Measurements from ENCODE around the gene MYO5A. TPM values are rescaled to one million over a fixed set of nuclear protein-coding genes. Genes with fewer than 3 reads are reported as not detected.

MYO5A gene
- total RNA-seq, 1 donor from 2014 or later, result 41.0 TPM

GRCh38 chr15:52368402-52368801, 160.3 kb downstream of the MYO5A start:
- Mint-ChIP-seq H3K9me3 (ENCODE audit: low read depth) (no peaks in the 10 kb centered on the region), H3K27ac (ENCODE audit: unreplicated experiment) (no peak overlapping the region), H3K27me3 (ENCODE audit: low read depth) (no peaks in the 10 kb centered on the region), H3K4me1 (ENCODE audit: low read depth) (no peaks in the 10 kb centered on the region), H3K36me3 (ENCODE audit: low read depth) (peaks cover 40% of the 10 kb centered on the region), H3K4me3 (ENCODE audit: unreplicated experiment) (no peak overlapping the region)
- TF ChIP-seq CTCF (IDR thresholded peaks at IDR 0.05), result no peak
- DNase-seq (ENCODE audit: low spot score), result no peak

- H3K27me3 Mint-ChIP-seq (ENCODE audit: low read depth), result no peaks in the 10 kb centered on the region
- no peaks in the 10 kb centered on the region for H3K9me3 Mint-ChIP-seq (ENCODE audit: low read depth)
- no peak overlapping the region for H3K27ac Mint-ChIP-seq (ENCODE audit: unreplicated experiment)
- no peak for TF ChIP-seq CTCF (IDR thresholded peaks at IDR 0.05)
- no peak overlapping the region for H3K4me3 Mint-ChIP-seq (ENCODE audit: unreplicated experiment)
- peaks cover 38% of the 10 kb centered on the region for H3K36me3 Mint-ChIP-seq (ENCODE audit: low read depth)
- H3K4me1 Mint-ChIP-seq (ENCODE audit: low read depth), result peaks cover 7% of the 10 kb centered on the region
- DNase-seq (ENCODE audit: low spot score), result no peak
Observed at GRCh38 chr15:52362497-52362896, 166.2 kb downstream of the MYO5A start.

GRCh38 chr15:52361975-52362494, 166.6 kb downstream of the MYO5A start:
- Mint-ChIP-seq H3K27ac (ENCODE audit: unreplicated experiment) (peak overlapping the region; percentile 32), H3K4me1 (ENCODE audit: low read depth) (peaks cover 7% of the 10 kb centered on the region), H3K27me3 (ENCODE audit: low read depth) (no peaks in the 10 kb centered on the region), H3K9me3 (ENCODE audit: low read depth) (no peaks in the 10 kb centered on the region), H3K36me3 (ENCODE audit: low read depth) (peaks cover 36% of the 10 kb centered on the region), H3K4me3 (ENCODE audit: unreplicated experiment) (no peak overlapping the region)
- no peak for TF ChIP-seq CTCF (IDR thresholded peaks at IDR 0.05)
- DNase-seq (ENCODE audit: low spot score), result no peak

GRCh38 chr15:52361494-52361893, 167.2 kb downstream of the MYO5A start:
- Mint-ChIP-seq H3K27me3 (ENCODE audit: low read depth) (no peaks in the 10 kb centered on the region), H3K4me3 (ENCODE audit: unreplicated experiment) (no peak overlapping the region), H3K27ac (ENCODE audit: unreplicated experiment) (no peak overlapping the region), H3K4me1 (ENCODE audit: low read depth) (peaks cover 7% of the 10 kb centered on the region), H3K9me3 (ENCODE audit: low read depth) (no peaks in the 10 kb centered on the region), H3K36me3 (ENCODE audit: low read depth) (peaks cover 34% of the 10 kb centered on the region)
- no peak for DNase-seq (ENCODE audit: low spot score)
- no peak for TF ChIP-seq CTCF (IDR thresholded peaks at IDR 0.05)

- no peaks in the 10 kb centered on the region for H3K9me3 Mint-ChIP-seq (ENCODE audit: low read depth)
- DNase-seq (ENCODE audit: low spot score), result no peak
- peaks cover 30% of the 10 kb centered on the region for H3K36me3 Mint-ChIP-seq (ENCODE audit: low read depth)
- H3K4me3 Mint-ChIP-seq (ENCODE audit: unreplicated experiment), result no peak overlapping the region
- no peaks in the 10 kb centered on the region for H3K27me3 Mint-ChIP-seq (ENCODE audit: low read depth)
- no peak overlapping the region for H3K27ac Mint-ChIP-seq (ENCODE audit: unreplicated experiment)
- peaks cover 7% of the 10 kb centered on the region for H3K4me1 Mint-ChIP-seq (ENCODE audit: low read depth)
- TF ChIP-seq CTCF (IDR thresholded peaks at IDR 0.05), result no peak
Observed at GRCh38 chr15:52360229-52361203, 168.2 kb downstream of the MYO5A start.
